ENCODE data around the gene RAD1.

Gene RAD1

DNA sequence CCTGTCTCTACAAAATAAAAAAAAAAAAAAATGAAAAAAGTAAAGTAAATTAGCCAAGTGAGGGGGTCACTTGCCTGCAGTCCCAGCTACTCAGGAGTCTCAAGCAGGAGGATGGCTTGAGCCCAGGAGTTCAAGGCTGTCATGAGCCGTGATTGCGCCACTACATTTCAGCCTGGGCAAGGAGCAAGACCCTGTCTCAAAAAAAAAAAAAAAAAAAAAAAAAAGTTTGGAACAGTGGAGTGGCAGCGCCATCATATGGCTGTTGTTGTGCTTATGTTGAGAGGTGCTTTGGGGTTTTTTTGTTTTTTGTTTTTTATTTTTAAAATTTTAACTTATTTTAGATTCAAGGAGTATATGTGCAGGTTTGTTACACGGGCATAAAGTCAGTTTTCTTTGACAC is 3.8 kb upstream of the RAD1 start:
- H3K4me2 ChIP-seq: no peak overlapping the region

DNA sequence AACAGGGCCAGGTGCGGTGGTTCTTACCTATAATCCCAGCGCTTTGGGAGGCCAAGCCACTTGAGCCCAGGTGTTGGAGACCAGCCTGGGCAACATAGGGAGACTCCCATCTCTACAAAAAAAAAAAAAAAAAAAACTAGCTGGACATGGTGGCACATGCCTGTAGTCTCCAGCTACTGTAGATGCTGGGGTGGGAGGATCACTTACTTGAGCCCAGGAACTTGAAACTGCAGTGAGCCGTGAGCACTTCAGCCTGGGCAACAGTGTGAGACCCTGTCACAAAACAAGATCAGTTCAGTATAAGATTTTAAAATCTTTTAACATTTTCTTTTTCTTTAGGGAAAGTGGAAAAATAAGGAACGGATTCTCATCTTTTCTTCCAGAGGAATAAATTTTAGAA is 2.7 kb upstream of the RAD1 start:
- H3K27me3 ChIP-seq: no peaks in the 10 kb centered on the region
- peaks cover 24 to 36% (median 31%) of the 10 kb centered on the region in 10 experiments for H3K4me1 ChIP-seq
- H3K4me2 ChIP-seq: peak overlapping the region; percentile 83 to 99 (median 89); a peak in 20 of 22 replicates
- H3K4me3 ChIP-seq: peak overlapping the region in 8 of 10 experiments; percentile 84 to 100 (median 91); a peak in 6 of 20 replicates
- no peaks in the 10 kb centered on the region for H3K9me3 ChIP-seq (replicated peaks in 1 of 11)
- peaks cover 38 to 61% (median 55%) of the 10 kb centered on the region in 11 experiments for H3K36me3 ChIP-seq
- no peak overlapping the region for H3K27ac ChIP-seq
- TF ChIP-seq Cebpa-rat (IDR thresholded peaks at IDR 0.05): no peak
- peak overlapping the region in 6 of 11 experiments; percentile 19 to 91 (median 33); a peak in 4 of 22 replicates for H3K9ac ChIP-seq
- peaks cover 0 to 69% (median 39%) of the 10 kb centered on the region in 11 experiments; a peak in 17 of 22 replicates for H4K20me1 ChIP-seq

More for the DNA sequence above, 3.8 kb upstream of the RAD1 start:
- Histone ChIP-seq H3K36me3 (peaks cover 49 to 69% (median 65%) of the 10 kb centered on the region in 11 experiments), H3K4me1 (peaks cover 17 to 36% (median 26%) of the 10 kb centered on the region in 10 experiments), H3K27me3 (no peaks in the 10 kb centered on the region), H3K9ac (no peak overlapping the region), H3K4me3 (no peak overlapping the region), H4K20me1 (peaks cover 0 to 74% (median 41%) of the 10 kb centered on the region in 11 experiments; a peak in 17 of 22 replicates), H3K9me3 (replicated peaks in 1 of 11) (no peaks in the 10 kb centered on the region), H3K27ac (no peak overlapping the region)
- no peak for TF ChIP-seq Cebpa-rat (IDR thresholded peaks at IDR 0.05)

DNA sequence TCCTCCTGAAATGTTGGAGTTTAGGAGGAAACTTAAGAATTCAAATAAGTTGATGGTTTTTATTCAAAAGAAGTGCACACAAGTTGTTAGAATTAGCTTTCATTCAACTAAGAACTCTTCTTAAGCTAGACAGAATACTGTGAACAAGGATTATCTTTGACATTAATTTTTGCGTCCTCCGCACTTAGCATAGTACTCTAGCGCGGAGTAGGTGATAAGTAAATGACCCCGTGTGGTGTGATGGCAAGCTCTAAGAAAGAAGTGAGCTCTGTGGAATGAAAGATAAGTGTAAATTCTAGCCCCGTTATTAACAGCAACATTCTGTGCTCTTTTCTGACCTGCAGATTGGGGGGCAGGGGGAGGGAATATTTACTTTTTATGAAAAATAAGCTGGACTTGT is 1.2 kb upstream of the RAD1 start:
- Histone ChIP-seq H3K4me2 (peak overlapping the region; percentile 83 to 99 (median 89)), H3K9me3 (replicated peaks in 1 of 11) (no peaks in the 10 kb centered on the region), H3K27me3 (no peaks in the 10 kb centered on the region), H3K27ac (peak overlapping the region; percentile 64 to 96 (median 90)), H3K9ac (peak overlapping the region; percentile 87 to 98 (median 92)), H4K20me1 (peaks cover 0 to 57% (median 33%) of the 10 kb centered on the region in 11 experiments; a peak in 17 of 22 replicates), H3K4me1 (peaks cover 24 to 40% (median 32%) of the 10 kb centered on the region in 10 experiments), H3K4me3 (peak overlapping the region; percentile 84 to 100 (median 92)), H3K36me3 (peaks cover 31 to 60% (median 55%) of the 10 kb centered on the region in 11 experiments)
- no peak for TF ChIP-seq Cebpa-rat (IDR thresholded peaks at IDR 0.05)

DNA sequence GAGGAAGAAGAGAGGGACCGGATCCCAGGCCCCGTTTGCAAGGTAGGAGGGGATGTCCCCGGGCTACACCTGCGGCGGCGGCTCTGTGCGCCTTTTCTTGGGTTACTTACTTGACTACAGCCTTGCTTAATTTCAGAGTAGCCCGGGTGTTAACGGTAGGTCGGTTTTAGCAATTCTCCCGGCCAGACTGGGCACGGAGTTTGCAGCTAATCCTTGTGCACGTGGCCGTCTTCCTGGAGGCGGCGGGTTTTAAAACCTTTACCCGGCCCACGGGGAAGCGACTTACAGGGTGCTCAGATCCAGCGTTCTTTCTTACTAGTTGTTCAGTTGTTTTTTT is 520 bp upstream of the RAD1 start:
- no peak for TF ChIP-seq Cebpa-rat (IDR thresholded peaks at IDR 0.05)
- Histone ChIP-seq H3K27ac (peak overlapping the region; percentile 64 to 96 (median 90)), H3K36me3 (peaks cover 31 to 60% (median 55%) of the 10 kb centered on the region in 11 experiments), H3K4me2 (peak overlapping the region; percentile 83 to 99 (median 89)), H3K4me3 (peak overlapping the region; percentile 84 to 100 (median 92)), H3K9ac (peak overlapping the region; percentile 87 to 98 (median 92)), H3K9me3 (replicated peaks in 1 of 11) (no peaks in the 10 kb centered on the region), H4K20me1 (peaks cover 0 to 53% (median 26%) of the 10 kb centered on the region in 11 experiments; a peak in 17 of 22 replicates), H3K4me1 (peaks cover 24 to 40% (median 32%) of the 10 kb centered on the region in 10 experiments), H3K27me3 (no peaks in the 10 kb centered on the region)

DNA sequence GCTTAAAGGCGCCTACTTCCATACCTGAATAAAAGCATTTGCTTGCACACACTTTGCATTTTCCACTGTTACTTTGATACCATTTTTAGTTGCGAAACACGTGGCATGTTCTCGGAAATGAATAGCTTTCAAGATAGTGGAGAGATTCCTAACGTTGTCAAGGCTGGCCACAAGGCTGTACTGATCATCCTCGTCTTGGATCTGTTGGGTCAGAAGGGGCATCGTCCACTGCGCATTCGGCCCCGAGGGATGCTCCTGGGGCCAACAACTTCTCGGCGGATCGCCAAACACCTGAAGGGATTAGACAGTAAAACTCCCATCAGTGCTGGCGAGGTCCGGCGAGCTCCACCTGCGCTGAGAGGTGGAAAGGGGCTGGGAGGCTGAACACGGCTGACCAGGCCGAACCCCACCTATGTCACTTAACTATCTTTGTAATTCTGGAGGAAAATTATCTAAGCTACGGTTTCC is 599 bp downstream of the RAD1 start:
- Histone ChIP-seq H3K4me3 (peak overlapping the region; percentile 84 to 100 (median 92)), H3K27ac (peak overlapping the region in 10 of 11 experiments; percentile 75 to 96 (median 90); a peak in 21 of 22 replicates), H3K4me1 (peaks cover 24 to 40% (median 32%) of the 10 kb centered on the region in 10 experiments), H3K27me3 (no peaks in the 10 kb centered on the region), H3K9ac (peak overlapping the region; percentile 76 to 98 (median 92)), H3K36me3 (peaks cover 32 to 60% (median 55%) of the 10 kb centered on the region in 11 experiments), H3K9me3 (replicated peaks in 1 of 11) (no peaks in the 10 kb centered on the region), H3K4me2 (peak overlapping the region; percentile 76 to 97 (median 84)), H4K20me1 (peaks cover 0 to 42% (median 23%) of the 10 kb centered on the region in 11 experiments; a peak in 15 of 22 replicates)
- peak in 5 of 11 experiments; percentile 7 to 52 (median 33); a peak in 1 of 22 replicates for TF ChIP-seq Cebpa-rat (IDR thresholded peaks at IDR 0.05)

DNA sequence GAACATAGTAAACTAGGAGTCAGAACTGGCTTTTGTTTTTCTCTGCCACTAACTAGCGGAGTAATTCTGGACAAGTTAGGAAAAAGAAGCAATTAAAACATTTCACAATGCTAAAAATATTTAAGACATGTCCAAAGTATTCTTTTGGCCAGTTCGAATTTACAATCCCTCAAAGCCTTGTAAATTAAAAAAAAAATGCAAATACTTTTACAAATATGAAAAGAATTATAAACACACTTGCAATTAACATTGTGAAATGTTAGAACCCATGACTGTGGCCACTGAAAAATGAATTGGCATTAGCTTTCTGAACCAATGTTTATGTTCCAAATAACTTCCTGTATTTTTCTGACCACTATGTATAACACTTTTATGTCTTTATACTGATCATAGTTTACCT is 2.2 kb downstream of the RAD1 start:
- Histone ChIP-seq H3K9ac (peak overlapping the region in 2 of 11 experiments; percentile 1 to 76; a peak in 1 of 22 replicates), H3K27ac (no peak overlapping the region), H3K4me2 (peak overlapping the region in 8 of 11 experiments; percentile 76 to 97 (median 84); a peak in 12 of 22 replicates), H3K9me3 (replicated peaks in 1 of 11) (no peaks in the 10 kb centered on the region), H3K4me1 (peaks cover 23 to 38% (median 31%) of the 10 kb centered on the region in 10 experiments), H4K20me1 (peaks cover 0 to 26% (median 9%) of the 10 kb centered on the region in 11 experiments; a peak in 14 of 22 replicates), H3K4me3 (no peak overlapping the region; a peak in 2 of 20 replicates), H3K27me3 (no peaks in the 10 kb centered on the region), H3K36me3 (peaks cover 42 to 60% (median 55%) of the 10 kb centered on the region in 11 experiments)
- no peak for TF ChIP-seq Cebpa-rat (IDR thresholded peaks at IDR 0.05)

DNA sequence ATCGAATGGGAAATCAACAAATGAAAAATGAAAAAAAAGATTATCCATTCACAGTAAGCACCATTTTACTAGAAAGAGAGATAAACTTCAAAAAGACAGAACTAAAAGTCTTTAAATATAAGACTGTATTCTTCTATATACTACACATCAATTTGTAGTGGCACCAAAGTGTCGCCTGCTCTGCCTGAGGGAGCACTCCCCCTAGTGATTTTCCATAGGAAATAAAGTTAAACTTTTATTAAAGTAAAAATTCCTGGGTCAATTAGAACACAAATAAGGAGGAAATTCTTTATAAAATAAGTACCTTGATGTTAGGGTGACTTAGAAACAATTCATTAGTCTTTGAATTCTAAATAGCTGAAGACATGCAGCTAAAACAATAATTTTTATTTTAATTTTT is 9.7 kb downstream of the RAD1 start:
- TF ChIP-seq Cebpa-rat (IDR thresholded peaks at IDR 0.05): no peak
- Histone ChIP-seq H3K9me3 (replicated peaks in 1 of 11) (no peaks in the 10 kb centered on the region), H3K9ac (no peak overlapping the region), H3K27me3 (no peaks in the 10 kb centered on the region), H3K4me1 (peaks cover 0 to 7% (median 0%) of the 10 kb centered on the region in 10 experiments; a peak in 2 of 20 replicates), H4K20me1 (peaks cover 0 to 4% (median 0%) of the 10 kb centered on the region in 11 experiments; a peak in 2 of 22 replicates), H3K27ac (no peak overlapping the region), H3K4me2 (no peak overlapping the region), H3K4me3 (no peak overlapping the region), H3K36me3 (peaks cover 28 to 90% (median 56%) of the 10 kb centered on the region in 11 experiments; a peak in 21 of 22 replicates)

DNA sequence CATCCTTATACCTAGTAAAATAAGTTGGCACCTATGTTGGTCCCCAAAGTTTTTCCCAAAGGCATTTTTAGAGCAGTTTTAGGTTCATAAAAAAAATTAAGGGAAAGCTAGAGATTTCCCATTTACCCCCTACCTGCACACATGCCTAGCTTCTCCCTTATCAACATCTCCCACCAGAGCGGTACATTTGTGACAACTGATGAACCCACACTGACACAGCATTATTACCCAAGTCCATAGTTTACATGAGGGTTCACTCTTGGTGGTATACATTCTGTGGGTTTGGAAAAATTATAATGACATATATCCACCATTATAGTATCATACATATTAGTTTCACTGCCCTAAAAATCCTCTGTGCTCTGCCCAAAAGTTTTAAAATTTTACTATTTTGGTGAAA is 12.0 kb downstream of the RAD1 start:
- TF ChIP-seq Cebpa-rat (IDR thresholded peaks at IDR 0.05): no peak
- Histone ChIP-seq H3K27me3 (no peaks in the 10 kb centered on the region), H3K9me3 (replicated peaks in 1 of 11) (no peaks in the 10 kb centered on the region), H3K36me3 (peaks cover 5 to 67% (median 33%) of the 10 kb centered on the region in 11 experiments; a peak in 21 of 22 replicates), H4K20me1 (no peaks in the 10 kb centered on the region; a peak in 1 of 22 replicates), H3K9ac (no peak overlapping the region), H3K4me2 (no peak overlapping the region), H3K4me3 (no peak overlapping the region), H3K27ac (no peak overlapping the region), H3K4me1 (peaks cover 0 to 7% (median 0%) of the 10 kb centered on the region in 10 experiments; a peak in 2 of 20 replicates)

DNA sequence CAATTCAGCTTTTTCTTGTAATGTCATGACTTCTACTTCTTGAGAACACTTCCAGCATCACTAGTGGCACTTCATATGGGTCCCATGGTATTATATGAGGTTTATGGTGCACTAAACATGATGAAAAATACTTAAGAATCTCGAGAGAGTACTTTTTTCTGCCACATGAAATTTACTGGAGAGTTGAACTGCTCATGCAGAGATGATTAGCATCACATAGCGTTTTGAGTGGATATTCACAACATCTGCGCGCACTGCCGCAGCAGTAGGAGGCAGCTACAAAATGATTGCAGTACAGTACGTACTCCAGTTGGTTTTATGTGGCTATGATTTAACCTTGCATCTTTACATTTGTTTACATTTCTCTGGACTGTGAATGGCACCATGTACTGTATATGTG is 14.7 kb downstream of the RAD1 start:
- no peak for TF ChIP-seq Cebpa-rat (IDR thresholded peaks at IDR 0.05)
- Histone ChIP-seq H3K4me3 (no peak overlapping the region), H3K4me1 (peaks cover 0 to 7% (median 0%) of the 10 kb centered on the region in 10 experiments; a peak in 2 of 20 replicates), H3K27me3 (no peaks in the 10 kb centered on the region), H3K9me3 (replicated peaks in 1 of 11) (no peaks in the 10 kb centered on the region), H3K36me3 (peaks cover 0 to 51% (median 9%) of the 10 kb centered on the region in 11 experiments; a peak in 14 of 22 replicates), H3K27ac (no peak overlapping the region), H3K4me2 (no peak overlapping the region), H4K20me1 (no peaks in the 10 kb centered on the region; a peak in 1 of 22 replicates), H3K9ac (0 out of 22 replicates have a peak overlapping the region, but pooled peaks of 1 of the 11 experiments have one; percentile 31)
